Measurements from ENCODE around the gene AOC3.
"Not testable (repeated sequence)": the region's sequence is repeated elsewhere in the genome, so short reads cannot be mapped to it uniquely, and the experiment has no call there.

Gene AOC3

DNA sequence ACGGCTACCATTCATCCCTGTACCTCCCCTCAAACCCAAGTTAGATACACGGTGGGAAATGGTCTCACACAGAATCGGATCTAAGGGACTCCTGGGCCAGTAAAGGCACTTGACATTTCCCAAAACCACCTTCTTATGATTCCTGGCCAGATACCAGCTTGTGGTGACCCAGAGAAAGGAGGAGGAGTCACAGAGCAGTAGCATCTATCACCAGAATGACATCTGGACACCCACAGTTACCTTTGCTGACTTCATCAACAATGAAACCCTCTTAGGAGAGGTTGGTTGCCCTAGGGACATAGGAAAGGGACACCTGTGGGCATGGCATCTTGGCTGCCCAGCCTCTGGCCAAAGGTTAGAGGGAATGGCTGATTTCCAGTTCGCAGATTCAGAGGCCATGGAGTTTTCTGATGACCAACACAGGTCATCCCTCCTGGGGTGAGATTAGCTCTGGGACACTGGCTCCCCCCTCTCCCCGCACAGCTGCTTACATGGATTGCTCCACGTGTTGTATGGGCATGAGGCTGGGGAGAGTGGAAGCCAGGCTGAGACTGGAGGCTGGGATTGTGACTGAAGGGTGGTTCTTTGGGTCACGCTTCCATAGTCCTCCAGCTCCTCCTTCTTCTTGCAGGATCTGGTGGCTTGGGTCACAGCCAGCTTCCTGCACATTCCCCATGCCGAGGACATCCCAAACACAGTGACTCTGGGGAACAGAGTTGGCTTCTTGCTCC lies 1.4 kb upstream of the AOC3 start:
- DNase-seq (ENCODE audit: low read depth), result no peak
- no peak overlapping the region for H3K4me3 ChIP-seq (ENCODE audit: low read length)
- TF ChIP-seq, protein P1, sequence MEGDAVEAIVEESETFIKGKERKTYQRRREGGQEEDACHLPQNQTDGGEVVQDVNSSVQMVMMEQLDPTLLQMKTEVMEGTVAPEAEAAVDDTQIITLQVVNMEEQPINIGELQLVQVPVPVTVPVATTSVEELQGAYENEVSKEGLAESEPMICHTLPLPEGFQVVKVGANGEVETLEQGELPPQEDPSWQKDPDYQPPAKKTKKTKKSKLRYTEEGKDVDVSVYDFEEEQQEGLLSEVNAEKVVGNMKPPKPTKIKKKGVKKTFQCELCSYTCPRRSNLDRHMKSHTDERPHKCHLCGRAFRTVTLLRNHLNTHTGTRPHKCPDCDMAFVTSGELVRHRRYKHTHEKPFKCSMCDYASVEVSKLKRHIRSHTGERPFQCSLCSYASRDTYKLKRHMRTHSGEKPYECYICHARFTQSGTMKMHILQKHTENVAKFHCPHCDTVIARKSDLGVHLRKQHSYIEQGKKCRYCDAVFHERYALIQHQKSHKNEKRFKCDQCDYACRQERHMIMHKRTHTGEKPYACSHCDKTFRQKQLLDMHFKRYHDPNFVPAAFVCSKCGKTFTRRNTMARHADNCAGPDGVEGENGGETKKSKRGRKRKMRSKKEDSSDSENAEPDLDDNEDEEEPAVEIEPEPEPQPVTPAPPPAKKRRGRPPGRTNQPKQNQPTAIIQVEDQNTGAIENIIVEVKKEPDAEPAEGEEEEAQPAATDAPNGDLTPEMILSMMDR (IDR thresholded peaks at IDR 0.05; ENCODE audit: insufficient read depth, low read depth, low read length, missing control alignments), result no peak

- H3K4me3 ChIP-seq (ENCODE audit: low read length); DNase-seq (ENCODE audit: low read depth): not testable (repeated sequence)
These were observed 607 bp downstream of the AOC3 start for GRCh38 chr17:42851371-42852240.

DNA sequence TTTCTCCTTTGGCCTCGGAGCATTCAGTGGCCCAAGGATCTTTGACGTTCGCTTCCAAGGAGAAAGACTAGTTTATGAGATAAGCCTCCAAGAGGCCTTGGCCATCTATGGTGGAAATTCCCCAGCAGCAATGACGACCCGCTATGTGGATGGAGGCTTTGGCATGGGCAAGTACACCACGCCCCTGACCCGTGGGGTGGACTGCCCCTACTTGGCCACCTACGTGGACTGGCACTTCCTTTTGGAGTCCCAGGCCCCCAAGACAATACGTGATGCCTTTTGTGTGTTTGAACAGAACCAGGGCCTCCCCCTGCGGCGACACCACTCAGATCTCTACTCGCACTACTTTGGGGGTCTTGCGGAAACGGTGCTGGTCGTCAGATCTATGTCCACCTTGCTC lies 1.4 kb downstream of the AOC3 start:
- TF ChIP-seq, protein P1 (IDR thresholded peaks at IDR 0.05; ENCODE audit: insufficient read depth, low read depth, low read length, missing control alignments), result no peak
- DNase-seq (ENCODE audit: low read depth), result no peak

DNA sequence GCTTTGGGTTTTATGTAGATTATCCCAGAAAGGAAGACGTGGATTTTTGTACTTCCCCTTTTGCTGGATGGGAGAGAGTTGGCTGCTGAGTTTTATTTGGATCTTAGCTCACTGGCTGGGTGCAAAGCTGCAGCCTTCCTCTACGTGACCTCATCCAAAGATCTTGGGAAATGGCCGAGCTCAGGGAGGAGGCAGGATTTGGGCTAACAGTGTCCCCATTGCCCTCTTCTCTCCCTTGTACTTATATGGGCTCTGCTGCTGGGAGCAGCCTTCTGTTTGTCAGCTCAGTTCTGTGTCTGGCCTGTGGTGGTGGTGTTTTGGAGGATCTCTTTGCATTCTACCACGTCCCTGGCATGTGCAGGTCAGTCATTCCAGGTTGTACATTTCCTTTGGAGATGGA lies 2.0 kb downstream of the AOC3 start:
- TF ChIP-seq, protein P1 (IDR thresholded peaks at IDR 0.05; ENCODE audit: insufficient read depth, low read depth, low read length, missing control alignments), result no peak
- DNase-seq (ENCODE audit: low read depth), result no peak
- H3K4me3 ChIP-seq (ENCODE audit: low read length), result no peak overlapping the region

More for the DNA sequence above, 1.4 kb downstream of the AOC3 start:
- no peak overlapping the region for H3K4me3 ChIP-seq (ENCODE audit: low read length)

GRCh38 chr17:42853597-42853967 lies 2.6 kb downstream of the AOC3 start:
- no peak for DNase-seq (ENCODE audit: low read depth)
- H3K4me3 ChIP-seq (ENCODE audit: low read length), result no peak overlapping the region
- TF ChIP-seq, protein P1 (IDR thresholded peaks at IDR 0.05; ENCODE audit: insufficient read depth, low read depth, low read length, missing control alignments), result no peak

DNA sequence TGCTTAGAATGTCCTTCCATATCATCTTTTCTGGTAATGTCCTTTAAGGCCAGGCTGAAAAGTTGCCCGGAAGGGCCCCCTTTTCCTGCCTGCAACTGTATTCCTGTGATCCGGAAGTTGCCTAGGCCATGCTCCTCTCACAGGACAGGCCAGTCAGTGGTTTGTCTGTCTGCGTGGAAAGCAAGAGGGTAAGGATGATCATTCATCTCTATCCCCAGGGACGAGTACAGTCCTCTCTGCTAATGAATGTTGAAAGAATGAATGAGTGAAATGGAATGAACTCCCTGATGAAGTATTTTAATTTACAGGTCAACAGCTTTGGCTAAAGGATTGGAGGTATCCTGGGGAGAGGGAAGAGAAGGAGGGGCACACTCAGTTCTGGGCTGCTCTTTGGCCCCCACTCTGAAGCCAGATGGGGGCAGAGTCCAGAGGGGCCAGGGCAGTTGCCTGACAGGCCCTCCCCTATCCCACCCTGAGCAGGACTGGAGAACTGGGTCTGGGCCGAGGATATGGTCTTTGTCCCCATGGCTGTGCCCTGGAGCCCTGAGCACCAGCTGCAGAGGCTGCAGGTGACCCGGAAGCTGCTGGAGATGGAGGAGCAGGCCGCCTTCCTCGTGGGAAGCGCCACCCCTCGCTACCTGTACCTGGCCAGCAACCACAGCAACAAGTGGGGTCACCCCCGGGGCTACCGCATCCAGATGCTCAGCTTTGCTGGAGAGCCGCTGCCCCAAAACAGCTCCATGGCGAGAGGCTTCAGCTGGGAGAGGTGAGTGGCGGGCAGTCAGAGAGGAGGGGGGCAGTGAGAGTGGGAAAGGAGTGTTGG lies 3.2 kb downstream of the AOC3 start:
- no peak for DNase-seq (ENCODE audit: low read depth)
- TF ChIP-seq, protein P1 (IDR thresholded peaks at IDR 0.05; ENCODE audit: insufficient read depth, low read depth, low read length, missing control alignments), result no peak
- H3K4me3 ChIP-seq (ENCODE audit: low read length), result no peak overlapping the region

Measured in epithelial cell of esophagus (primary cell).